HepG2 (cell line): Measurements from ENCODE around the gene ETFB. TPM values are rescaled to one million over a fixed set of nuclear protein-coding genes. Genes with fewer than 3 reads are reported as not detected.

Experiments
- ATAD3A ChIP-seq: sonication (generic); formaldehyde crosslinking; IDR thresholded peaks from 2 replicates; pipeline ENCODE4 v1.4.0; 2020; ENCODE audit warnings: missing genetic modification reagents
- ATF2 ChIP-seq: sonication (generic); formaldehyde crosslinking; IDR thresholded peaks from 2 replicates; pipeline ENCODE4 v1.4.0; 2020; ENCODE audit warnings: missing genetic modification reagents
- CHD2 ChIP-seq: IDR thresholded peaks from 2 replicates; pipeline ENCODE4 v1.6.1; 2011; ENCODE audit warnings: low read depth, low read length, improper control_type of control experiment
- FOXM1 ChIP-seq: sonication (generic); formaldehyde crosslinking; IDR thresholded peaks from 2 replicates; pipeline ENCODE4 v1.5.0; 2020; ENCODE audit warnings: missing genetic modification reagents
- GTF2F1 ChIP-seq: fragments of 150-350 bp; IDR thresholded peaks from 2 replicates; pipeline ENCODE4 v1.6.1; 2014; ENCODE audit warnings: low read length
- HNF1B ChIP-seq: sonication (generic); formaldehyde crosslinking; IDR thresholded peaks from 2 replicates; pipeline ENCODE4 v1.5.1; 2020; ENCODE audit warnings: mild to moderate bottlenecking, moderate library complexity, missing genetic modification reagents
- HOXA7 ChIP-seq: sonication (generic); formaldehyde crosslinking; IDR thresholded peaks from 2 replicates; pipeline ENCODE4 v1.8.1; 2022; ENCODE audit warnings: mild to moderate bottlenecking, missing genetic modification reagents, moderate library complexity
- IKZF4 ChIP-seq: sonication (generic); formaldehyde crosslinking; IDR thresholded peaks from 2 replicates; pipeline ENCODE4 v1.5.1; 2020; ENCODE audit warnings: borderline replicate concordance, mild to moderate bottlenecking, low read depth, missing genetic modification reagents; ENCODE audit errors: not compliant biosample characterization
- KDM6A ChIP-seq: IDR thresholded peaks from 2 replicates; pipeline ENCODE4 v1.6.1; 2016; ENCODE audit warnings: low read depth
- KMT2B ChIP-seq: IDR thresholded peaks from 2 replicates; pipeline ENCODE4 v1.6.1; 2016; ENCODE audit warnings: missing genetic modification reagents, missing compliant biosample characterization
- MED8 ChIP-seq: sonication (generic); formaldehyde crosslinking; IDR thresholded peaks from 2 replicates; pipeline ENCODE4 v1.8.1; 2023; ENCODE audit warnings: mild to moderate bottlenecking, missing genetic modification reagents; ENCODE audit not compliant: insufficient replicate concordance
- MLX ChIP-seq: IDR thresholded peaks from 2 replicates; pipeline ENCODE4 v1.6.1; 2016
- MYPOP ChIP-seq: sonication (generic); formaldehyde crosslinking; IDR thresholded peaks from 2 replicates; pipeline ENCODE4 v1.8.1; 2023; ENCODE audit warnings: mild to moderate bottlenecking, moderate library complexity, missing genetic modification reagents
- NPAS2 ChIP-seq: sonication (generic); formaldehyde crosslinking; IDR thresholded peaks from 2 replicates; pipeline ENCODE4 v1.8.0; 2022; ENCODE audit warnings: mild to moderate bottlenecking, missing genetic modification reagents, borderline replicate concordance
- RFX5 ChIP-seq: IDR thresholded peaks from 2 replicates; pipeline ENCODE4 v1.6.1; 2011; ENCODE audit warnings: low read depth, low read length, improper control_type of control experiment
- SMYD3 ChIP-seq: sonication (generic); formaldehyde crosslinking; IDR thresholded peaks from 2 replicates; pipeline ENCODE4 v1.8.1; 2023; ENCODE audit warnings: mild to moderate bottlenecking, missing genetic modification reagents
- ZFP82 ChIP-seq: sonication (generic); formaldehyde crosslinking; IDR thresholded peaks from 2 replicates; pipeline ENCODE4 v1.5.1; 2020; ENCODE audit warnings: mild to moderate bottlenecking, missing genetic modification reagents, borderline replicate concordance
- ZHX1 ChIP-seq: sonication (generic); formaldehyde crosslinking; IDR thresholded peaks from 2 replicates; pipeline ENCODE4 v1.8.1; 2022; ENCODE audit warnings: low read depth, mild to moderate bottlenecking, missing genetic modification reagents
- ZNF292 ChIP-seq: sonication (generic); formaldehyde crosslinking; IDR thresholded peaks from 2 replicates; pipeline ENCODE4 v1.8.1; 2022; ENCODE audit warnings: mild to moderate bottlenecking, low read depth, missing genetic modification reagents, borderline replicate concordance
- ZNF414 ChIP-seq: sonication (generic); formaldehyde crosslinking; IDR thresholded peaks from 2 replicates; pipeline ENCODE4 v1.5.0; 2020; ENCODE audit warnings: missing genetic modification reagents
- ZNF782 ChIP-seq: sonication (generic); formaldehyde crosslinking; IDR thresholded peaks from 2 replicates; pipeline ENCODE4 v1.4.0; 2020; ENCODE audit warnings: missing genetic modification reagents, mild to moderate bottlenecking, borderline replicate concordance
- ZSCAN22 ChIP-seq: sonication (generic); formaldehyde crosslinking; IDR thresholded peaks from 2 replicates; pipeline ENCODE4 v1.4.0; 2020; ENCODE audit warnings: mild to moderate bottlenecking, missing genetic modification reagents
- polyA plus RNA-seq, 8 experiments: library from polyadenylated mRNA; depleted of rRNA in 3 of 8; stranded (reverse) in 7 of 8; unstranded in 1 of 8; fragments of >200 nt; fragmentation: Illumina TruSeq in 4 of 8; extraction: Trizol in 4 of 8; gene quantifications; 2 replicates each; pipeline versions ENCODE4 v1.2.1 to v1.2.3, GENCODE V29; 2011 to 2016; ENCODE audit warnings: low read depth in 4 of 8, missing spikeins in 1 of 8, mixed read lengths in 1 of 8; ENCODE audit not compliant: insufficient read depth in 1 of 8
- total RNA-seq, 5 experiments: library from RNA; depleted of rRNA; stranded (reverse); fragments of >200 nt; fragmentation: Illumina TruSeq; extraction: Trizol; gene quantifications; 2 replicates each; pipeline ENCODE4 v1.2.3, GENCODE V29; 2016; ENCODE audit warnings: low read depth in 1 of 5

Gene ETFB
- total and polyA plus RNA-seq, 2 of the 13 experiments (the other 11 are each of a cell fraction or from before 2014, with no cell fraction given) = 678 to 1,314 TPM

- TF ChIP-seq ZHX1 (CRISPR knock-in tag) (no peak), ZNF414 (CRISPR knock-in tag) (no peak; the same call in 1 of the 2 replicates), RFX5 (no peak), GTF2F1 (no peak), MED8 (CRISPR knock-in tag) (no peak), ZSCAN22 (CRISPR knock-in tag) (no peak), ATF2 (CRISPR knock-in tag) (0 out of 2 replicates have a peak, but pooled peaks have one; percentile 34), KDM6A (CRISPR knock-in tag) (peak; percentile 13; the same call in 1 of the 2 replicates), ZNF782 (CRISPR knock-in tag) (no peak), CHD2 (no peak), MYPOP (CRISPR knock-in tag) (peak; percentile 24; the same call in 1 of the 2 replicates), KMT2B (CRISPR knock-in tag) (0 out of 2 replicates have a peak, but pooled peaks have one; percentile 10), ZFP82 (CRISPR knock-in tag) (no peak), IKZF4 (CRISPR knock-in tag) (no peak), ZNF292 (CRISPR knock-in tag) (no peak), HNF1B (CRISPR knock-in tag) (0 out of 2 replicates have a peak, but pooled peaks have one; percentile 5), ATAD3A (CRISPR knock-in tag) (no peak), MLX (peak; percentile 74; the same call in 1 of the 2 replicates), SMYD3 (peak; percentile 21; the same call in 1 of the 2 replicates), HOXA7 (CRISPR knock-in tag) (no peak), FOXM1 (CRISPR knock-in tag) (no peak), NPAS2 (no peak)
Observed at GRCh38 chr19:51354742-51355148, 11.4 kb downstream of the ETFB start (continued).
